ENCODE data around the gene FEZ2. TPM values are rescaled to one million over a fixed set of nuclear protein-coding genes. Genes with fewer than 3 reads are reported as not detected.

Gene FEZ2
- total RNA-seq = 17.9 and 21.0 TPM in 2 replicates

DNA sequence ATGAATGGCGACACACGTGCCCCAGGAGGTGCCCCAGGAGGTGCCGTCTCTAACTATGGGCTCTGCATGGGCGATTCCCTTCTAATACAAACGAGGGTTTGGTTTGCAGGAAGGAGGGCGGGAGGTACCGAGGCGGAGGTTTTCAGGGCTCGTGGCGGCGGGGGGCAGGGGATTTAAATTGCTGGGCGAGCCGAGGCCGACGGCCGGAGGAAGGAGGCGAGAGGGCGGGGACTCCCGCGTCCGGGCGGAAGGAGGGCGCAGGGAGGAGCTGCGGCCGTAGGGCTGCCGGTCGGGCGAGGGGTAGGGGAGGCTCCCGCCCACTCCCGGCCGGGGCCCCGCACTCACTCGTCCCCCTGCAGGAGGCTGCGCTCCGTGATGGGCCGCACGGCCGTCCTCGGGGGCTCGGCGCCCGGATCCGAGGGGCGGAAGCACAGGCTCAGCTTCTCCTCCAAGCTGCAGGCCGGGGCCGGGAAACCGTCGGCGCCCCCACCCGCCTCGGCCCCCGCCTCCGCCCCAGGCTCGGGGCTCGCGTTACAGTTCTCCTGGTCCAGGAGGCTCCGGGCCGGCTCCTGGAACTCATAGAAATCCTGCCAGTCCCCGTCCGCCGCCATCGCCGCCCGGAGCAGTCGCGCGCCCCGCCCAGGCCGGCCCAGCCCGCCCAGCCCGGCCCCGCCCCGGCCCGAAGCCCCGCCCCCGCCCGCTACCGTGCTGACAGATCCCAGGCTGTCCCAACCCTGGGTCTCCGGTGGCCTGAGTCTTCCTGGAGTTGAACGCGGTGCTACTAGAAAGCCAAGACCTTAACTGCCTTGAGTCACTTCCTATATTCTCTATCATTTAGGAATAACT lies at the start of gene FEZ2:
Gene FEZ2, minus strand, starts transcription at position 637 of the 846 bp plus-strand sequence. Its CDS starts 26 bp downstream, at position 611.

Other genes starting within 250 kb of the FEZ2 start
- gene CRIM1, start 242.4 kb downstream of the FEZ2 start, total RNA-seq = 255 and 376 TPM in 2 replicates
- gene VIT, start 98.5 kb upstream of the FEZ2 start, total RNA-seq = not detected in 2 replicates

Measured in mesangial cell (primary cell).